Lower lobe of right lung (tissue), 2 donors: Measurements from ENCODE around the gene CELF6. TPM values are rescaled to one million over a fixed set of nuclear protein-coding genes. Genes with fewer than 3 reads are reported as not detected.

ENCODE experiments used
- ATAC-seq, 2 donors: fragments of 200-7000 bp; cut with Tn5 transposase; one replicate each; pipeline ENCODE4 v1.9.1; 2020 to 2022; ENCODE audit warnings: mild to moderate bottlenecking in 2 of 2, moderate library complexity in 2 of 2
- DNase-seq: peaks from one replicate; pipeline ENCODE4 v3.0.0-alpha.2; 2020
- H3K27ac ChIP-seq: fragments of 200-600 bp; one replicate; pipeline ENCODE4 v1.8.0; 2022
- H3K27me3 ChIP-seq: fragments of 200-600 bp; one replicate; pipeline ENCODE4 v1.8.0; 2022; ENCODE audit warnings: low read depth
- H3K36me3 ChIP-seq: fragments of 200-600 bp; one replicate; pipeline ENCODE4 v1.8.0; 2022; ENCODE audit warnings: mild to moderate bottlenecking
- H3K4me1 ChIP-seq: fragments of 200-600 bp; one replicate; pipeline ENCODE4 v1.8.0; 2022
- H3K4me3 ChIP-seq: fragments of 200-600 bp; one replicate; pipeline ENCODE4 v1.8.0; 2022; ENCODE audit warnings: mild to moderate bottlenecking
- H3K9me3 ChIP-seq: fragments of 200-600 bp; one replicate; pipeline ENCODE4 v1.8.0; 2022
- intact Hi-C: fragments of 100-400 bp; cut with DNase I; formaldehyde crosslinking; loops from one replicate; pipeline ENCODE4 v1.11.0; 2022
- total RNA-seq: library from RNA; stranded (reverse); fragmentation: NEBNext Ultra II Directional; extraction: Animal tissue kit (Norgen Biotek cat#: 25700); gene quantifications from one replicate; pipeline ENCODE4 v1.2.1, GENCODE V29; 2021
- TF ChIP-seq, protein P1 (sequence below): fragments of 200-600 bp; IDR thresholded peaks from one replicate; pipeline ENCODE4 v1.8.0; 2022; ENCODE audit warnings: antibody characterized with exemption, mild to moderate bottlenecking
- donor health status: DM: no; HTN: yes; CAD: no; lungs with severe emphysema.

CELF6 gene
- total RNA-seq, 1 donor from 2014 or later: 5.7 TPM

DNA sequence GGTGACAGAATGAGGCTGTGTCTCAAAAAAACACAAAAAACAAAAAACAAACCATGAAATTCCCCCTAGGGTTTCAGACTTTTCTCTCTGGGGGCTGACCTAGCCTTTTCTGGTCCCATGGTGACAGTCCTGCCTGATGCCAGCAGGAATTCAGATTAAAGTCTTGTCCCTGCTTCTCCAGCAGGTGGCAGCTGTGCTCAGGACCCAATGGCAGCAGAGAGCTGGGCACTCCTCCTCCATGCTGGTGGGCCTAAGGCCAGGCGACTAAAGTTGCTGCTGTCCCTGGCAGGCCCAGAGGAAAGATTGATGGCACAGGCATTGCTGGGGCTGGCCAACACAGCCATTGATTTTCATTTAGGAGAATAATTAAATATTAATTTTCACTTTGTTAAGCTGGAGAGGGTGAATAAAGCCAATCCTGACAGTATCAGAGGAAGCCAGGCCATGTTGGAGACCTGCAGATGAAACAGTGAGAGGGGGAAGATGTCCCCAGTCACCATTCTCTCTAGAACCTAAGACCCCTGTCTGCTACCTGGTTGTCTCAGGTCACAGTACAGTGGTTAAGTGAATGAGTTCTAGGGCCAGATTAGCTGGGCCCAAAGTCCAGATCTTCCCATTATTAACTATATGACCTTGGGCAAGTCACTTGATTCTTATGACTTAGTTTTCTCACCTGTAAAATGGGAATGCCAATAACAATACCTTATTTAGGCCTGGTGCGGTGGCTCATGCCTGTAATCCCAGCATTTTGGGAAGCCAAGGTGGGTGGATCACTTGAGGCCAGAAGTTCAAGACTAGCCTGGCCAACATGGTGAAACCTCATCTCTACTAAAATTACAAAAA lies 7.1 kb downstream of the CELF6 start:
- no peaks in the 10 kb centered on the region for H3K27me3 ChIP-seq
- DNase-seq (peak; percentile 67), ATAC-seq (peak; percentile 87 to 89)
- H3K27ac ChIP-seq: no peak overlapping the region
- no peaks in the 10 kb centered on the region for H3K36me3 ChIP-seq
- H3K4me3 ChIP-seq: no peak overlapping the region
- no peaks in the 10 kb centered on the region for H3K9me3 ChIP-seq
- intact Hi-C loops: no loop called here
- TF ChIP-seq, protein P1, sequence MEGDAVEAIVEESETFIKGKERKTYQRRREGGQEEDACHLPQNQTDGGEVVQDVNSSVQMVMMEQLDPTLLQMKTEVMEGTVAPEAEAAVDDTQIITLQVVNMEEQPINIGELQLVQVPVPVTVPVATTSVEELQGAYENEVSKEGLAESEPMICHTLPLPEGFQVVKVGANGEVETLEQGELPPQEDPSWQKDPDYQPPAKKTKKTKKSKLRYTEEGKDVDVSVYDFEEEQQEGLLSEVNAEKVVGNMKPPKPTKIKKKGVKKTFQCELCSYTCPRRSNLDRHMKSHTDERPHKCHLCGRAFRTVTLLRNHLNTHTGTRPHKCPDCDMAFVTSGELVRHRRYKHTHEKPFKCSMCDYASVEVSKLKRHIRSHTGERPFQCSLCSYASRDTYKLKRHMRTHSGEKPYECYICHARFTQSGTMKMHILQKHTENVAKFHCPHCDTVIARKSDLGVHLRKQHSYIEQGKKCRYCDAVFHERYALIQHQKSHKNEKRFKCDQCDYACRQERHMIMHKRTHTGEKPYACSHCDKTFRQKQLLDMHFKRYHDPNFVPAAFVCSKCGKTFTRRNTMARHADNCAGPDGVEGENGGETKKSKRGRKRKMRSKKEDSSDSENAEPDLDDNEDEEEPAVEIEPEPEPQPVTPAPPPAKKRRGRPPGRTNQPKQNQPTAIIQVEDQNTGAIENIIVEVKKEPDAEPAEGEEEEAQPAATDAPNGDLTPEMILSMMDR: peak; percentile 83
- H3K4me1 ChIP-seq: no peaks in the 10 kb centered on the region

DNA sequence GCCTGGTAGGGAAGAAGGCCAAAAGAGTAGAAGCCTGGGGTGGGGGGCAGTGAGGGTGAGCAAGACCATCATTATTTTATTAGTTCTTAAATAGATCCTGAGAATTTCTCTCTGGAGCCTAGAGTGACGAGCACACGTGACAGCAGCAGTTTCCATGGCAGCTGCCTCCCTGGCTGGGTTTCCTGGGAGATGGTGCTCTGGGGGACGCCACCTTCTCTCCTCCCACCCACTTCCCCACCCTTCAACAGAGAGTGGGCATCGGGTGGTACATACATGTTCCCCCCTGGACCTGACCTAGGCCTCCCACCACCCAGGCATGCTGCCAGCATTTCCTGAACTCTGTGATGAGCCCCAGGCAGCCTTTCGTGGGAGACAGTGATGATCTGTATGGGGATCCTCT lies 12.9 kb downstream of the CELF6 start:
- intact Hi-C loops: no loop called here
- ATAC-seq: no peak

DNA sequence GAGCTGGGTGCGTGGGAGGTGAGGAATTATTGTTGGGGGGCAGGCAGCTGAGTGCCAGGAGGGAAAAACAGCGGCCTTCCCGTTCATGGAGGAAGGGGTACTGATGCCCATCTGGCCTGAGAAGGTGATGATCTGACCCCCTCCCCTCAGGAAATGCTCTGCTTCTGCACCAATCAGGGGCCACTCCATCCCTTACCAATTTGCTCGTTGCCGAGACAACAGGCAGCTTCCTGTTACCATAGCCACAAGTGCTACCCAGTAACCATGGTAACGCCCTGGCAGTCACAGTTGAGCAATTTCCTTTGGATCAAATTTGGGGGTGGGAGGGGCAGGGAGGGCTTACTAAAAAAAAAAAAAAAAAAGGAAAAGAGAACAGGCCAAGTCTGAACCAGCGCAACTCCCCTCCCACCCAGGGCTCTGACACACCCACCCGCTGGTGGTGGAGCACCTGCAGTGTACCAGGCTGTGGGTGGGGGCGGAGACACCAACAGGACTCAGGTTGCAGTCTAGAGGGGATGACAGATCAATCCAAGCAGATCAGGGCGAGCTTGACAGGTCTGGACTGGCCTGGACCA lies 13.7 kb downstream of the CELF6 start:
- H3K27ac ChIP-seq: no peak overlapping the region
- no peaks in the 10 kb centered on the region for H3K36me3 ChIP-seq
- TF ChIP-seq, protein P1: no peak
- DNase-seq (no peak), ATAC-seq (no peak)
- no peak overlapping the region for H3K4me3 ChIP-seq
- H3K27me3 ChIP-seq: no peaks in the 10 kb centered on the region
- H3K9me3 ChIP-seq: no peaks in the 10 kb centered on the region
- intact Hi-C loops: no loop called here
- no peaks in the 10 kb centered on the region for H3K4me1 ChIP-seq

More for the DNA sequence above, 12.9 kb downstream of the CELF6 start:
- Histone ChIP-seq H3K27me3 (no peaks in the 10 kb centered on the region), H3K9me3 (no peaks in the 10 kb centered on the region), H3K4me3 (no peak overlapping the region), H3K4me1 (no peaks in the 10 kb centered on the region), H3K36me3 (no peaks in the 10 kb centered on the region), H3K27ac (no peak overlapping the region)
- DNase-seq: no peak
- TF ChIP-seq, protein P1: no peak

DNA sequence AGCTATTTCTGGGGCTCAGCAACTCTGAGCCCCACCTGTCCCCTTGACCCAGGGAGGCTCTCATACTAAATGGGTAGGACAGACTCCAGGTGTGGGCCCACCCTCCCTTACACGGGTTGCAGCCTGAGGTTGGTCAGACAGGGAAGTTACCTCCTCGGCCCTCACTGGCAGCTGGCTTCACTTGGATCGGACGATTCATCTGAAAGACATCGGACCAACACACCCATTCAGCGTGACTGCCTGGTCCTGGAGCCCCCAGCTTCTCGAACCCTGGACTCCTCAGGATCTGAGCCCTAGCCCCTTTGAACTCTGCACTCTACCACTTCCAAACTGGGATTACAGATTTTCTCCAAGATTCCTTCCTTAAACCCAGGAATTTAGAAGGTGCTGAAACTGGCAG lies 15.4 kb downstream of the CELF6 start:
- TF ChIP-seq, protein P1: no peak
- no peak overlapping the region for H3K4me3 ChIP-seq
- no peak overlapping the region for H3K27ac ChIP-seq
- H3K36me3 ChIP-seq: no peaks in the 10 kb centered on the region
- ATAC-seq (no peak), DNase-seq (no peak)
- no peaks in the 10 kb centered on the region for H3K4me1 ChIP-seq
- H3K27me3 ChIP-seq: no peaks in the 10 kb centered on the region
- intact Hi-C loops: no loop called here
- H3K9me3 ChIP-seq: no peaks in the 10 kb centered on the region

DNA sequence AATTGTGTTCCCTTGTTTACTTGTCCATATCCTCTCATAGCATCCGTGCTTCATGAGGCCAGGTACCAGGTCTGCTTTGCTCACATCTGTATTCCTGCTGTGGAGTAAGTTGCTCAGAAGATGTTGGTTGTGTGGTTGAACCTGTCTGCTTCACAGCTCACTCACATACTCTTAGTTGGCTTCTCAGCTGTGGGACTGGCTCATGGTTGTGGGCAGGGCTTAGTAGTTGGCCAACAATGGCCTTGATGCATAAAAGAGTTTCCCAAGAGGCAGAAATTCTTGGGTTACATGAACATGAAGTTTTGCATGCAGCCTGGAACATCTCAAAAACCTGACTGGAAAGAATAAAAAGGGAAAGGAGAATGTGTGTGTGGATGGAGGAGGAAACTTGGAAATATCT lies 17.0 kb downstream of the CELF6 start:
- no peak for ATAC-seq
- H3K27me3 ChIP-seq: no peaks in the 10 kb centered on the region
- H3K27ac ChIP-seq: no peak overlapping the region
- H3K4me3 ChIP-seq: no peak overlapping the region
- intact Hi-C loops: no loop called here
- TF ChIP-seq, protein P1: no peak
- no peak for DNase-seq
- H3K9me3 ChIP-seq: no peaks in the 10 kb centered on the region
- no peaks in the 10 kb centered on the region for H3K4me1 ChIP-seq
- H3K36me3 ChIP-seq: no peaks in the 10 kb centered on the region
